IPS-18a (cell line): ENCODE data around the gene CCDC175.

ENCODE experiments used
- H3K27ac ChIP-seq: one replicate; pipeline ENCODE4 v1.5.1; 2013; ENCODE audit warnings: low read length
- H3K27me3 ChIP-seq: one replicate; pipeline ENCODE4 v1.6.1; 2013; ENCODE audit warnings: mild to moderate bottlenecking, low read length; ENCODE audit not compliant: control insufficient read depth, insufficient read depth
- H3K36me3 ChIP-seq: one replicate; pipeline ENCODE4 v1.6.1; 2013; ENCODE audit warnings: low read depth, low read length; ENCODE audit not compliant: control insufficient read depth
- H3K4me1 ChIP-seq: one replicate; pipeline ENCODE4 v1.6.1; 2013; ENCODE audit warnings: low read depth, low read length; ENCODE audit not compliant: control insufficient read depth
- H3K4me3 ChIP-seq: one replicate; pipeline ENCODE4 v1.5.1; 2013; ENCODE audit warnings: low read length
- H3K9ac ChIP-seq: one replicate; pipeline ENCODE4 v1.6.1; 2013; ENCODE audit warnings: mild to moderate bottlenecking, low read length, moderate library complexity
- H3K9me3 ChIP-seq: one replicate; pipeline ENCODE4 v1.6.1; 2013; ENCODE audit warnings: low read depth, low read length; ENCODE audit not compliant: control insufficient read depth

CCDC175 gene

GRCh38 chr14:59507063-59507751, 69.4 kb downstream of the CCDC175 start:
- Histone ChIP-seq H3K4me1 (no peaks in the 10 kb centered on the region), H3K27me3 (no peaks in the 10 kb centered on the region), H3K9ac (no peak overlapping the region), H3K9me3 (no peaks in the 10 kb centered on the region), H3K36me3 (peaks cover 6% of the 10 kb centered on the region), H3K4me3 (no peak overlapping the region), H3K27ac (no peak overlapping the region)

- H3K36me3 ChIP-seq: peaks cover 26% of the 10 kb centered on the region
- no peaks in the 10 kb centered on the region for H3K9me3 ChIP-seq
- H3K4me3 ChIP-seq: no peak overlapping the region
- no peaks in the 10 kb centered on the region for H3K4me1 ChIP-seq
- no peaks in the 10 kb centered on the region for H3K27me3 ChIP-seq
- no peak overlapping the region for H3K27ac ChIP-seq
- no peak overlapping the region for H3K9ac ChIP-seq
Measured at GRCh38 chr14:59503256-59503655, 73.4 kb downstream of the CCDC175 start.

- no peaks in the 10 kb centered on the region for H3K9me3 ChIP-seq
- H3K36me3 ChIP-seq: peaks cover 43% of the 10 kb centered on the region
- no peak overlapping the region for H3K4me3 ChIP-seq
- no peak overlapping the region for H3K27ac ChIP-seq
- H3K27me3 ChIP-seq: no peaks in the 10 kb centered on the region
- H3K9ac ChIP-seq: no peak overlapping the region
- no peaks in the 10 kb centered on the region for H3K4me1 ChIP-seq
Measured at GRCh38 chr14:59500732-59501131, 75.9 kb downstream of the CCDC175 start.

DNA sequence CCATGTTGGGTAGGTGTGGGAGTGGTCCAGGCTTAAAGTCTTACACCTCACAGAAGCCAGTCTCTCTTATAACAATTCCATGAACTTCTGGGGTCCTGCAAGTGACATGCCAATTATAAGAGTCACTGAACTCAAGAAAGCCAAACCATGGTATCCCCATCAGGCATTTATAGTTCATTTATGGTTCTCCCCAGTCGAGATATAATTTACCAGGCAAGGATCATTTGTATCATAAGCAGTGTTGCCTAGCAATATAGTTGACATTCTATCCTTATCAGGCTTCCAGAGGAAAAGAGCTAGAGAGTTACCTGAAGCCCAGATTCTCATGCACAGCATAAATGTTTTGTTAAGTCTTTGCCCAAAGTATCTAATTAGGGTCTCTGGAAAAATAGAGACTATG, 84.2 kb downstream of the CCDC175 start:
- H3K9me3 ChIP-seq: no peaks in the 10 kb centered on the region
- H3K4me1 ChIP-seq: no peaks in the 10 kb centered on the region
- no peaks in the 10 kb centered on the region for H3K27me3 ChIP-seq
- H3K9ac ChIP-seq: no peak overlapping the region
- no peak overlapping the region for H3K4me3 ChIP-seq
- peaks cover 74% of the 10 kb centered on the region for H3K36me3 ChIP-seq
- no peak overlapping the region for H3K27ac ChIP-seq

DNA sequence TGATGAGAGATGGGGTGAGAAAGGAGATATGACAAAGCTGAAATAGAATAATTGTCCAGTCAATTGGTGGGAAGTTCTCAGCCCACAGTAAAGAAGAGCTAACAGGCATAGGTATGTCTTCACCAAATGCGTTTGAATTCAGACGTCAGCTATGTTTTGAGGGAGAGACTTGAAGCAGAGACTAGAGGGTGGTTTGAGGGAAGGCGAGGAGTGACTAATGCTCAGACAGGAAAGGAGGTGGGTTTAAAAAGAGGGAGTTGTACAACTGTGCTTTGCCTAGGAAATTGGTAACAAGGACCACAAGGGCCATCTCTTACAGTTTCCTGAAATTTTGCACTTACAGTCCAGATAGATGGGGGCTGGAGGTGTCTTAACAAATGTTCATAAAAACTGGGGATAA, 85.9 kb downstream of the CCDC175 start:
- Histone ChIP-seq H3K27me3 (no peaks in the 10 kb centered on the region), H3K4me3 (no peak overlapping the region), H3K9me3 (no peaks in the 10 kb centered on the region), H3K4me1 (no peaks in the 10 kb centered on the region), H3K36me3 (peaks cover 63% of the 10 kb centered on the region), H3K9ac (no peak overlapping the region), H3K27ac (no peak overlapping the region)

GRCh38 chr14:59484639-59485175, 91.9 kb downstream of the CCDC175 start:
- Histone ChIP-seq H3K9me3 (no peaks in the 10 kb centered on the region), H3K27me3 (no peaks in the 10 kb centered on the region), H3K4me1 (peaks cover 14% of the 10 kb centered on the region), H3K4me3 (peak overlapping the region; percentile 82), H3K9ac (peak overlapping the region; percentile 85), H3K36me3 (peaks cover 21% of the 10 kb centered on the region), H3K27ac (peak overlapping the region; percentile 76)

- Histone ChIP-seq H3K4me3 (peak within 1 kb of the TSS; percentile 82), H3K36me3 (peaks cover 18% of the 10 kb centered on the region), H3K4me1 (peaks cover 14% of the 10 kb centered on the region), H3K9me3 (no peaks in the 10 kb centered on the region), H3K27me3 (no peaks in the 10 kb centered on the region), H3K9ac (peak within 1 kb of the TSS; percentile 85), H3K27ac (peak within 1 kb of the TSS; percentile 76)
Measured at GRCh38 chr14:59483819-59484638, 92.6 kb downstream of the CCDC175 start, which contains the start of the genes JKAMP and L3HYPDH. Gene JKAMP, plus strand, starts transcription at chr14:59484517. Its CDS starts 73 bp downstream, at chr14:59484590. Gene L3HYPDH, minus strand, starts transcription at chr14:59484408. Its CDS starts 92 bp downstream, at chr14:59484316.

- Histone ChIP-seq H3K36me3 (peaks cover 17% of the 10 kb centered on the region), H3K4me1 (peaks cover 14% of the 10 kb centered on the region), H3K4me3 (peak overlapping the region; percentile 82), H3K9ac (peak overlapping the region; percentile 85), H3K9me3 (no peaks in the 10 kb centered on the region), H3K27me3 (no peaks in the 10 kb centered on the region), H3K27ac (peak overlapping the region; percentile 57)
Measured at GRCh38 chr14:59483363-59483762, 93.2 kb downstream of the CCDC175 start.

- H3K27me3 ChIP-seq: no peaks in the 10 kb centered on the region
- H3K9me3 ChIP-seq: no peaks in the 10 kb centered on the region
- no peak overlapping the region for H3K27ac ChIP-seq
- peaks cover 14% of the 10 kb centered on the region for H3K4me1 ChIP-seq
- peak overlapping the region; percentile 85 for H3K9ac ChIP-seq
- peaks cover 12% of the 10 kb centered on the region for H3K36me3 ChIP-seq
- peak overlapping the region; percentile 82 for H3K4me3 ChIP-seq
Measured at GRCh38 chr14:59482541-59483331, 93.9 kb downstream of the CCDC175 start.

- peaks cover 14% of the 10 kb centered on the region for H3K4me1 ChIP-seq
- H3K27me3 ChIP-seq: no peaks in the 10 kb centered on the region
- H3K9ac ChIP-seq: no peak overlapping the region
- peaks cover 8% of the 10 kb centered on the region for H3K36me3 ChIP-seq
- H3K9me3 ChIP-seq: no peaks in the 10 kb centered on the region
- no peak overlapping the region for H3K27ac ChIP-seq
- H3K4me3 ChIP-seq: peak overlapping the region; percentile 82
Measured at GRCh38 chr14:59481871-59482540, 94.6 kb downstream of the CCDC175 start.
